ENCODE results near the gene PRR5L.
"Not testable (repeated sequence)": the region's sequence is repeated elsewhere in the genome, so short reads cannot be mapped to it uniquely, and the experiment has no call there.

Gene PRR5L

GRCh38 chr11:36325403-36325802 lies 29.3 kb downstream of the PRR5L start:
- H3K4me1 ChIP-seq (ENCODE audit: control insufficient read depth, insufficient read depth, low read length); H3K4me3 ChIP-seq (ENCODE audit: low read length in 2 of 2); H3K27me3 ChIP-seq (ENCODE audit: control insufficient read depth in 1 of 2, insufficient read depth in 2 of 2, low read length in 2 of 2); H3K9me3 ChIP-seq (ENCODE audit: control insufficient read depth in 2 of 2, low read length in 2 of 2); H3K27ac ChIP-seq (ENCODE audit: low read length); H3K9ac ChIP-seq (ENCODE audit: low read length in 2 of 2); H3K36me3 ChIP-seq (ENCODE audit: control insufficient read depth in 2 of 2, insufficient read depth in 2 of 2, low read length in 2 of 2): not testable (repeated sequence)

- no peak overlapping the region for H3K9ac ChIP-seq (ENCODE audit: low read length in 2 of 2)
- no peaks in the 10 kb centered on the region for H3K9me3 ChIP-seq (ENCODE audit: control insufficient read depth in 2 of 2, low read length in 2 of 2)
- no peak overlapping the region for H3K4me3 ChIP-seq (ENCODE audit: low read length in 2 of 2)
- no peaks in the 10 kb centered on the region for H3K4me1 ChIP-seq (ENCODE audit: control insufficient read depth, insufficient read depth, low read length)
- H3K27ac ChIP-seq (ENCODE audit: low read length), result no peak overlapping the region
- H3K36me3 ChIP-seq (ENCODE audit: control insufficient read depth in 2 of 2, insufficient read depth in 2 of 2, low read length in 2 of 2), result no peaks in the 10 kb centered on the region
- H3K27me3 ChIP-seq (ENCODE audit: control insufficient read depth in 1 of 2, insufficient read depth in 2 of 2, low read length in 2 of 2), result no peaks in the 10 kb centered on the region
Measured at GRCh38 chr11:36326524-36327419, 30.7 kb downstream of the PRR5L start.

GRCh38 chr11:36328966-36329673 lies 33.0 kb downstream of the PRR5L start:
- Histone ChIP-seq H3K4me3 (ENCODE audit: low read length in 2 of 2) (no peak overlapping the region), H3K4me1 (ENCODE audit: control insufficient read depth, insufficient read depth, low read length) (no peaks in the 10 kb centered on the region), H3K36me3 (ENCODE audit: control insufficient read depth in 2 of 2, insufficient read depth in 2 of 2, low read length in 2 of 2) (no peaks in the 10 kb centered on the region), H3K9ac (ENCODE audit: low read length in 2 of 2) (no peak overlapping the region), H3K9me3 (ENCODE audit: control insufficient read depth in 2 of 2, low read length in 2 of 2) (no peaks in the 10 kb centered on the region), H3K27me3 (ENCODE audit: control insufficient read depth in 1 of 2, insufficient read depth in 2 of 2, low read length in 2 of 2) (no peaks in the 10 kb centered on the region), H3K27ac (ENCODE audit: low read length) (no peak overlapping the region)

GRCh38 chr11:36330411-36330810 lies 34.3 kb downstream of the PRR5L start:
- H3K27me3 ChIP-seq (ENCODE audit: control insufficient read depth in 1 of 2, insufficient read depth in 2 of 2, low read length in 2 of 2), result no peaks in the 10 kb centered on the region
- no peaks in the 10 kb centered on the region for H3K9me3 ChIP-seq (ENCODE audit: control insufficient read depth in 2 of 2, low read length in 2 of 2)
- no peaks in the 10 kb centered on the region for H3K4me1 ChIP-seq (ENCODE audit: control insufficient read depth, insufficient read depth, low read length)
- H3K4me3 ChIP-seq (ENCODE audit: low read length in 2 of 2), result no peak overlapping the region
- H3K36me3 ChIP-seq (ENCODE audit: control insufficient read depth in 2 of 2, insufficient read depth in 2 of 2, low read length in 2 of 2), result no peaks in the 10 kb centered on the region
- H3K9ac ChIP-seq (ENCODE audit: low read length in 2 of 2), result no peak overlapping the region
- no peak overlapping the region for H3K27ac ChIP-seq (ENCODE audit: low read length)

GRCh38 chr11:36333468-36333867 lies 37.4 kb downstream of the PRR5L start:
- Histone ChIP-seq H3K27ac (ENCODE audit: low read length) (no peak overlapping the region), H3K27me3 (ENCODE audit: control insufficient read depth in 1 of 2, insufficient read depth in 2 of 2, low read length in 2 of 2) (no peaks in the 10 kb centered on the region), H3K9ac (ENCODE audit: low read length in 2 of 2) (no peak overlapping the region), H3K9me3 (ENCODE audit: control insufficient read depth in 2 of 2, low read length in 2 of 2) (no peaks in the 10 kb centered on the region), H3K4me3 (ENCODE audit: low read length in 2 of 2) (no peak overlapping the region), H3K4me1 (ENCODE audit: control insufficient read depth, insufficient read depth, low read length) (no peaks in the 10 kb centered on the region), H3K36me3 (ENCODE audit: control insufficient read depth in 2 of 2, insufficient read depth in 2 of 2, low read length in 2 of 2) (no peaks in the 10 kb centered on the region)

- Histone ChIP-seq H3K9ac (ENCODE audit: low read length in 2 of 2) (no peak overlapping the region), H3K9me3 (ENCODE audit: control insufficient read depth in 2 of 2, low read length in 2 of 2) (no peaks in the 10 kb centered on the region), H3K4me3 (ENCODE audit: low read length in 2 of 2) (no peak overlapping the region), H3K27ac (ENCODE audit: low read length) (no peak overlapping the region), H3K4me1 (ENCODE audit: control insufficient read depth, insufficient read depth, low read length) (no peaks in the 10 kb centered on the region), H3K27me3 (ENCODE audit: control insufficient read depth in 1 of 2, insufficient read depth in 2 of 2, low read length in 2 of 2) (no peaks in the 10 kb centered on the region), H3K36me3 (ENCODE audit: control insufficient read depth in 2 of 2, insufficient read depth in 2 of 2, low read length in 2 of 2) (no peaks in the 10 kb centered on the region)
Measured at GRCh38 chr11:36333897-36334296, 37.8 kb downstream of the PRR5L start.

GRCh38 chr11:36339888-36340287 lies 43.8 kb downstream of the PRR5L start:
- no peaks in the 10 kb centered on the region for H3K27me3 ChIP-seq (ENCODE audit: control insufficient read depth in 1 of 2, insufficient read depth in 2 of 2, low read length in 2 of 2)
- no peak overlapping the region for H3K4me3 ChIP-seq (ENCODE audit: low read length in 2 of 2)
- H3K4me1 ChIP-seq (ENCODE audit: control insufficient read depth, insufficient read depth, low read length), result no peaks in the 10 kb centered on the region
- no peak overlapping the region for H3K27ac ChIP-seq (ENCODE audit: low read length)
- no peaks in the 10 kb centered on the region for H3K9me3 ChIP-seq (ENCODE audit: control insufficient read depth in 2 of 2, low read length in 2 of 2)
- H3K9ac ChIP-seq (ENCODE audit: low read length in 2 of 2), result no peak overlapping the region
- H3K36me3 ChIP-seq (ENCODE audit: control insufficient read depth in 2 of 2, insufficient read depth in 2 of 2, low read length in 2 of 2), result no peaks in the 10 kb centered on the region

GRCh38 chr11:36340897-36341296 lies 44.8 kb downstream of the PRR5L start:
- no peaks in the 10 kb centered on the region for H3K9me3 ChIP-seq (ENCODE audit: control insufficient read depth in 2 of 2, low read length in 2 of 2)
- H3K4me3 ChIP-seq (ENCODE audit: low read length in 2 of 2), result no peak overlapping the region
- no peak overlapping the region for H3K9ac ChIP-seq (ENCODE audit: low read length in 2 of 2)
- no peaks in the 10 kb centered on the region for H3K36me3 ChIP-seq (ENCODE audit: control insufficient read depth in 2 of 2, insufficient read depth in 2 of 2, low read length in 2 of 2)
- no peaks in the 10 kb centered on the region for H3K4me1 ChIP-seq (ENCODE audit: control insufficient read depth, insufficient read depth, low read length)
- H3K27me3 ChIP-seq (ENCODE audit: control insufficient read depth in 1 of 2, insufficient read depth in 2 of 2, low read length in 2 of 2), result no peaks in the 10 kb centered on the region
- H3K27ac ChIP-seq (ENCODE audit: low read length), result no peak overlapping the region

- Histone ChIP-seq H3K4me3 (ENCODE audit: low read length in 2 of 2) (no peak overlapping the region), H3K9me3 (ENCODE audit: control insufficient read depth in 2 of 2, low read length in 2 of 2) (no peaks in the 10 kb centered on the region), H3K27me3 (ENCODE audit: control insufficient read depth in 1 of 2, insufficient read depth in 2 of 2, low read length in 2 of 2) (no peaks in the 10 kb centered on the region), H3K9ac (ENCODE audit: low read length in 2 of 2) (no peak overlapping the region), H3K27ac (ENCODE audit: low read length) (no peak overlapping the region), H3K36me3 (ENCODE audit: control insufficient read depth in 2 of 2, insufficient read depth in 2 of 2, low read length in 2 of 2) (no peaks in the 10 kb centered on the region), H3K4me1 (ENCODE audit: control insufficient read depth, insufficient read depth, low read length) (no peaks in the 10 kb centered on the region)
Measured at GRCh38 chr11:36341915-36342314, 45.8 kb downstream of the PRR5L start.

- H3K4me3 ChIP-seq (ENCODE audit: low read length in 2 of 2), result no peak overlapping the region
- no peak overlapping the region for H3K9ac ChIP-seq (ENCODE audit: low read length in 2 of 2)
- H3K27me3 ChIP-seq (ENCODE audit: control insufficient read depth in 1 of 2, insufficient read depth in 2 of 2, low read length in 2 of 2), result no peaks in the 10 kb centered on the region
- H3K9me3 ChIP-seq (ENCODE audit: control insufficient read depth in 2 of 2, low read length in 2 of 2), result no peaks in the 10 kb centered on the region
- H3K4me1 ChIP-seq (ENCODE audit: control insufficient read depth, insufficient read depth, low read length), result no peaks in the 10 kb centered on the region
- H3K36me3 ChIP-seq (ENCODE audit: control insufficient read depth in 2 of 2, insufficient read depth in 2 of 2, low read length in 2 of 2), result no peaks in the 10 kb centered on the region
- H3K27ac ChIP-seq (ENCODE audit: low read length), result no peak overlapping the region
Measured at GRCh38 chr11:36342327-36342726, 46.2 kb downstream of the PRR5L start.

- no peaks in the 10 kb centered on the region for H3K4me1 ChIP-seq (ENCODE audit: control insufficient read depth, insufficient read depth, low read length)
- H3K27ac ChIP-seq (ENCODE audit: low read length), result no peak overlapping the region
- H3K9ac ChIP-seq (ENCODE audit: low read length in 2 of 2), result no peak overlapping the region
- H3K36me3 ChIP-seq (ENCODE audit: control insufficient read depth in 2 of 2, insufficient read depth in 2 of 2, low read length in 2 of 2), result no peaks in the 10 kb centered on the region
- no peaks in the 10 kb centered on the region for H3K9me3 ChIP-seq (ENCODE audit: control insufficient read depth in 2 of 2, low read length in 2 of 2)
- H3K27me3 ChIP-seq (ENCODE audit: control insufficient read depth in 1 of 2, insufficient read depth in 2 of 2, low read length in 2 of 2), result no peaks in the 10 kb centered on the region
- no peak overlapping the region for H3K4me3 ChIP-seq (ENCODE audit: low read length in 2 of 2)
Measured at GRCh38 chr11:36343436-36343835, 47.3 kb downstream of the PRR5L start.
